ENCODE data around the gene CCDC183. TPM values are rescaled to one million over a fixed set of nuclear protein-coding genes. Genes with fewer than 3 reads are reported as not detected.

CCDC183 gene
- total and polyA plus RNA-seq, 8 donors: 2.4 to 10.7 (median 3.1) TPM

DNA sequence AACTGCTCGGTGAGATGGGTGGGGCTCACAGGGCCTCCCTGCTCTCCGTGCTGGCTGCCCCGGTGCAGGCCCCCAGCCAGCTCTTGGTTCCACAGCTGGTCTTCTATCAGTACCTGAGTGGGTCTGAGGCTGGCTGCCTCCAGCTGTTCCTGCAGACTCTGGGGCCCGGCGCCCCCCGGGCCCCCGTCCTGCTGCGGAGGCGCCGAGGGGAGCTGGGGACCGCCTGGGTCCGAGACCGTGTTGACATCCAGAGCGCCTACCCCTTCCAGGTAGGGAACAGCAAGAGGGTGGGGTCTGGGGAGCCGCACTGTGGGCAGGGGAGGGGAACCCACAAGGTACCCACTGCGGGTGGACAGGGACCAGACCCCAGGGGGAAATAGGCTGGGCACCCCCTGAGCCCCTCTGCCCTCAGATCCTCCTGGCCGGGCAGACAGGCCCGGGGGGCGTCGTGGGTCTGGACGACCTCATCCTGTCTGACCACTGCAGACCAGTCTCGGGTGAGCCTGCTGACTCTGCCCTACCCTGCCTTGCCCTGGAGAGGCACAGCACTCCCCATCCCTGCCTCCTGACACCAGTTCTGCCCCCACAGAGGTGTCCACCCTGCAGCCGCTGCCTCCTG, 58.8 kb downstream of the CCDC183 start:
- Histone ChIP-seq H3K4me1 (peaks cover 44 to 51% (median 50%) of the 10 kb centered on the region in 3 donors), H3K27me3 (no peaks in the 10 kb centered on the region), H3K27ac (no peak overlapping the region), H3K4me3 (no peak overlapping the region), H3K36me3 (peaks cover 0 to 10% (median 0%) of the 10 kb centered on the region in 3 donors), H3K9me3 (no peaks in the 10 kb centered on the region)
- WGBS, 2 donors: 88 to 95% methylated on average over 18 to 23 of the region's 23 CpGs
- DNase-seq (peak in 4 of 6 donors; percentile 8 to 81 (median 38)), FAIRE-seq (no peak), ATAC-seq (no peak)
- intact Hi-C loops (cut with DNase I): no loop called here
- TF ChIP-seq, protein P1, sequence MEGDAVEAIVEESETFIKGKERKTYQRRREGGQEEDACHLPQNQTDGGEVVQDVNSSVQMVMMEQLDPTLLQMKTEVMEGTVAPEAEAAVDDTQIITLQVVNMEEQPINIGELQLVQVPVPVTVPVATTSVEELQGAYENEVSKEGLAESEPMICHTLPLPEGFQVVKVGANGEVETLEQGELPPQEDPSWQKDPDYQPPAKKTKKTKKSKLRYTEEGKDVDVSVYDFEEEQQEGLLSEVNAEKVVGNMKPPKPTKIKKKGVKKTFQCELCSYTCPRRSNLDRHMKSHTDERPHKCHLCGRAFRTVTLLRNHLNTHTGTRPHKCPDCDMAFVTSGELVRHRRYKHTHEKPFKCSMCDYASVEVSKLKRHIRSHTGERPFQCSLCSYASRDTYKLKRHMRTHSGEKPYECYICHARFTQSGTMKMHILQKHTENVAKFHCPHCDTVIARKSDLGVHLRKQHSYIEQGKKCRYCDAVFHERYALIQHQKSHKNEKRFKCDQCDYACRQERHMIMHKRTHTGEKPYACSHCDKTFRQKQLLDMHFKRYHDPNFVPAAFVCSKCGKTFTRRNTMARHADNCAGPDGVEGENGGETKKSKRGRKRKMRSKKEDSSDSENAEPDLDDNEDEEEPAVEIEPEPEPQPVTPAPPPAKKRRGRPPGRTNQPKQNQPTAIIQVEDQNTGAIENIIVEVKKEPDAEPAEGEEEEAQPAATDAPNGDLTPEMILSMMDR (IDR thresholded peaks at IDR 0.05): no peak

DNA sequence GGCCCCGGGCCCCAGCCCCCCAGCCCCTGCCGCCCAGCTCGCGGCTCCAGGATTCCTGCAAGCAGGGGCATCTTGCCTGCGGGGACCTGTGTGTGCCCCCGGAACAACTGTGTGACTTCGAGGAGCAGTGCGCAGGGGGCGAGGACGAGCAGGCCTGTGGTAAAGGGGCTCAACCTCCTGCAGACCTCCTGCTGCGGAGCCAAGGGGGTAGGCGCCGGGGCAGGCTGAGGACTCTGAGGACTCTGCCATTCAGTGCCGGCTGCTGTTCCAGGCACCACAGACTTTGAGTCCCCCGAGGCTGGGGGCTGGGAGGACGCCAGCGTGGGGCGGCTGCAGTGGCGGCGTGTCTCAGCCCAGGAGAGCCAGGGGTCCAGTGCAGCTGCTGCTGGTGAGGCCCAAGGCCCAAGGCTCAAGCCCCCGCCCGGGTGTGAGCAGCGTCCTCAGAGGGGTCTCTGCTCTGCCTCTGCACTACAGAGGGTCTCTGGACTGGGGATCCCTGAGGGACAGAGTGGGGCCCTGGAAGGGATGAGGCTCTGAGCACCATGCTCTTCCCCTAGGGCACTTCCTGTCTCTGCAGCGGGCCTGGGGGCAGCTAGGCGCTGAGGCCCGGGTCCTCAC, 59.4 kb downstream of the CCDC183 start:
- Histone ChIP-seq H3K9me3 (no peaks in the 10 kb centered on the region), H3K27me3 (no peaks in the 10 kb centered on the region), H3K4me3 (no peak overlapping the region), H3K27ac (no peak overlapping the region), H3K4me1 (peaks cover 43 to 46% (median 45%) of the 10 kb centered on the region in 3 donors), H3K36me3 (peaks cover 0 to 12% (median 0%) of the 10 kb centered on the region in 3 donors)
- WGBS, 2 donors: 86 to 89% methylated on average over 25 to 26 of the region's 26 CpGs
- ATAC-seq (no peak), FAIRE-seq (no peak), DNase-seq (peak in 5 of 6 donors; percentile 17 to 74 (median 45))
- TF ChIP-seq, protein P1 (IDR thresholded peaks at IDR 0.05): no peak
- intact Hi-C loops (cut with DNase I): no loop called here

DNA sequence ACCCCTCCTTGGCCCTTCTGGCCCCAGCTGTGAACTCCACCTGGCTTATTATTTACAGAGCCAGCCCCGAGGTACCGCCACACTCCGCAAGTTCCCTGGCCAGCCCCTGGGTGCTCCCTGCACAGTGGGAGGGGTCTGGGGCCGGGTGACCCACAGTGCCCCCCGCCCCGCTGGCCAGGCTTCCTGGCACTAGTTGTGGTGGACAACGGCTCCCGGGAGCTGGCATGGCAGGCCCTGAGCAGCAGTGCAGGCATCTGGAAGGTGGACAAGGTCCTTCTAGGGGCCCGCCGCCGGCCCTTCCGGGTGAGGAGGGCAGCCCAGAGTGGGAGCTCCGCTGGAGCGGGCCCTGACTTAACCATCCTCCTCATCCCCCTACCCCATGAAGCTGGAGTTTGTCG, 59.9 kb downstream of the CCDC183 start:
- TF ChIP-seq, protein P1 (IDR thresholded peaks at IDR 0.05): no peak
- Histone ChIP-seq H3K27me3 (no peaks in the 10 kb centered on the region), H3K9me3 (no peaks in the 10 kb centered on the region), H3K36me3 (peaks cover 0 to 12% (median 3%) of the 10 kb centered on the region in 3 donors), H3K4me1 (peaks cover 38 to 42% (median 39%) of the 10 kb centered on the region in 3 donors), H3K27ac (no peak overlapping the region), H3K4me3 (no peak overlapping the region)
- intact Hi-C loops (cut with DNase I): no loop called here
- FAIRE-seq (no peak), ATAC-seq (no peak), DNase-seq (peak; percentile 12 to 81 (median 37))
- 61 to 65% methylated on average over 15 of the region's 15 CpGs for WGBS, 2 donors

DNA sequence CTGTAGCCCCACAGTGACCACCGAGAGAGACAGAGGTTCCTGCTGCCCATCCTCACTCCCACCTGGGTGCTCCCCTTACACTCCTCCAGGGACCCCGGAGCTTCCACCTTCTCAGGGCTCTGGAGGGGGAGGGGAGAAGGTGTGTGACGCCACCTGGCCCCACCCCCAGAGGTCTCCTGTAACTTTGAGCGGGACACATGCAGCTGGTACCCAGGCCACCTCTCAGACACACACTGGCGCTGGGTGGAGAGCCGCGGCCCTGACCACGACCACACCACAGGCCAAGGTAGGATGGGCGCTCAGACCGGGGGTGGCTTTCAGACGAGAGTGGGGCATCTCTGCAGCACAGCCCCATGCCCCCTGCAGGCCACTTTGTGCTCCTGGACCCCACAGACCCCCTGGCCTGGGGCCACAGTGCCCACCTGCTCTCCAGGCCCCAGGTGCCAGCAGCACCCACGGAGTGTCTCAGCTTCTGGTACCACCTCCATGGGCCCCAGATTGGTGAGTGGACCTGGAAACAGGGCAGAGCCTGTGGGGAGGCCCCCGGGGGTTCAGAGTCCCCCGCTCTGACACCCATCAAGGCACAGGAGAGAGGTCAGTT, 60.5 kb downstream of the CCDC183 start:
- FAIRE-seq: no peak
- 80 to 81% methylated on average over 12 to 14 of the region's 14 CpGs for WGBS, 2 donors
- Histone ChIP-seq H3K4me1 (peaks cover 32 to 36% (median 34%) of the 10 kb centered on the region in 3 donors), H3K4me3 (no peak overlapping the region), H3K9me3 (no peaks in the 10 kb centered on the region), H3K27me3 (no peaks in the 10 kb centered on the region), H3K27ac (peak overlapping the region in 1 of 4 donors; percentile 76), H3K36me3 (peaks cover 0 to 13% (median 6%) of the 10 kb centered on the region in 3 donors)
- peak; percentile 26 to 72 (median 47) for DNase-seq
- ATAC-seq: no peak
- intact Hi-C loops (cut with DNase I): no loop called here
- TF ChIP-seq, protein P1 (IDR thresholded peaks at IDR 0.05): no peak

All from pancreas (tissue), 10 donors.